HL-60/S4 treated with phorbol 12-myristate 13-acetate at 8.2 ng/mL for 4 days and 3 days (cell line): ENCODE results near the gene TRMT44.
"Not testable (repeated sequence)": the region's sequence is repeated elsewhere in the genome, so short reads cannot be mapped to it uniquely, and the experiment has no call there.

Source experiments
- in situ Hi-C: fragments of 300-500 bp; cut with MboI; formaldehyde crosslinking; loops from 2 replicates; pipeline ENCODE4 v1.15.0; 2022; ENCODE audit warnings: low sequenced_read_pairs

TRMT44 gene

DNA sequence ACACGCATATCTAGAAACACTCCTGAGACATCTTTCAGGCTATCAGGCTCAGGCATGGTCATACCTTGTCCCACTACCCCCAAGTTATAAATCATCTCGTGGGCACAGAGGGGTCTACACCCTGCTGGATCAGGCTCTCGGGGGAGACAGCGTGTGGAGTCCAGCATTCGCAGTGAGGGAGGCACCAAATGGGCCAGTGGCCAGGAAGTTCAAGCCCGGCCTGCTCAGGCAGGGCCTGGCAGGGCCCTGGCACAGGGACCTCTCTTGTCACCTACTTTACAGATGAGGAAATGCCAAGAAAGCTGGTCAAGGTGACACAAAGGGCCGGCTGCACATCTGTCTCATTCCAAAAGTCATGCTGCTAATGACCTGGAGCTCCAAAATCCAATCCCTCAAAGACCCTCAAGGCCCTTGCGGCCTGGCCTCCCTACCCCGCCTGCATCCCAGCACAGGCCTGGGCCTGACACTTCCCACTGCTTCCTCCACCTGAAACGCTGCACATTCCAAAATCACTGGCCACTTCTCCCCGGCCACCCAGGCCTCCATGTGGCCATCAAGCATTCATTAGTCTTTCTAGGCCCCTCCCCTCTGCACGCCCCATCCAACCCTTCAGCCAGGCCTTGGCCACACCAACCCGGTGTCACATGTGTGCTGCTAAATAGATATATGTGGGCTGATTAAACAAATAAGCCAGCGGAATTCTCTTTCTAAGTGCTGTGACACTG is 35.6 kb upstream of the TRMT44 start:
- in situ Hi-C loops, result loop anchor here (10.0 kb wide), 1 partner anchor 160 kb away; no protein-coding TSS in a partner anchor

DNA sequence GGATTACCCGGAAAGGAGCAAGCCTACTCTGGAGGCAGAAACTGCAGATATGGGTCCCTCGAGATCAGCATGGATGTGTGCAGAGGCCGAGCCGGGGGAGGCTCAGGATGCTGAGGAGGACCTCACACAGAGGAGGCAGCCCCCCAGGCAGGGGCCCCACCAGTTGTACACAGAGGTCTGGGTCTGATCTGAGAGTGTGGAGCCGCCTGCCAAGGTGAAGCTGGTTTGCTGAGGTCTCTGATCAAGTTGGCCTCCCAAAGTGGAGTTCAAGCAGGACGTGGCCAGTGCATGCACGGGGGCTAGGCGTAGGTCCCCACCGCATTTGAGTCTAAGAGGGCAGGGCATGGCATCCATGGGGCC is 35.1 kb upstream of the TRMT44 start:
- in situ Hi-C loops, result loop anchor here (10.0 kb wide), 1 partner anchor 161 kb away; no protein-coding TSS in a partner anchor

DNA sequence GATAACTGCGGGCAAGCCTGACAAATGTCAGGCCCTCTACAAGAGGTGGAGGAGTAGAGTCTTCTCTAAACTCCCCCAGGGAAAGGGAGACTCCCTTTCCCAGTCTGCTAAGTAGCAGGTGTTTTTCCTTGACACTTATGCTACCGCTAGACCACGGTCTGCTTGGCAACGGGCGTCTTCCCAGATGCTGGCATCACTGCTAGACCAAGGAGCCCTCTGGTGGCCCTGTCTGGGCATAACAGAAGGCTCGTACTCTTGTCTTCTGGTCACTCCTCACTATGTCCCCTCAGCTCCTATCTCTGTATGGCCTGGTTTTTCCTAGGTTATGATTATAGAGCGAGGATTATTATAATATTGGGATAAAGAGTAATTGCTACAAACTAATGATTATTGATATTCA is 33.7 kb upstream of the TRMT44 start:
- in situ Hi-C loops, result loop anchor here (10.0 kb wide), 1 partner anchor 162 kb away; no protein-coding TSS in a partner anchor

DNA sequence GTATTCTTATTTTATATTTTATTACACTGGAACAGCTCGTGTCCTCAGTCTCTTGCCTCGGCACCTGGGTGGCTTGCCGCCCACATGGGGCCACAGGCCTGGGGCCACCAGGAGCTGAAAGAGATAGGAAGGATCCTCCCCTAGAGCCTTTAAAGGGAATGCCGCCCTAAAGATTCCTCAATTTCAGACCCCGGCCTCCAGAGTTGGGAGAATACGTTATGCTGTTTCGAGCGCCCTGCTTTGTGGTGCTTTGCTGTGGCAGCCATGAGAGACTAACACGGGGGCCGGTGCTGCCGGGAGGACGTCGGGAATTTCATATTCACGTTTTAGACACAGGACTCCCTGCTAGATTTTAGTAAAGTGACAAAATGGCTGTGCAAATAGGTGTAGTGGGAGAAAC is 33.3 kb upstream of the TRMT44 start:
- in situ Hi-C loops, result loop anchor here (10.0 kb wide), 1 partner anchor 163 kb away; no protein-coding TSS in a partner anchor

DNA sequence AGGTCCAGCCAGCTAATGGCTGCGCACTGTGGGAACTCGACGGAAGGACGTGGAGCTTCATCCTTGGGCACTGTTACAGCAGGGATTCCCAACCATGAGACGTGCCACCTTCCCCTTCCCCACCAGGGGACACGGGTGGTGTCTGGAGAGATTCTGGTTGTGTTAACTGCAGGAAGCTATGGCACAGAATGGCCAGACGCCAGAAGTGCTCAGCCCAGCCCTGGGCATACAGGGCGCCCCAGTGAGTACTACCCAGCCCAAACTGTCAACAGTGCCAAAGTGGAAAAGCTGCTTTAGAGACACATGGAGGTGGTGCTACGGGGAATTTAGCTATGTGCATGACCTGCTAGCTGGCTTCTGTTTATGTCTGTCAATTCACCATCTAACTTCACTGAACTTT is 32.8 kb upstream of the TRMT44 start:
- in situ Hi-C loops, result loop anchor here (10.0 kb wide), 1 partner anchor 163 kb away; no protein-coding TSS in a partner anchor

DNA sequence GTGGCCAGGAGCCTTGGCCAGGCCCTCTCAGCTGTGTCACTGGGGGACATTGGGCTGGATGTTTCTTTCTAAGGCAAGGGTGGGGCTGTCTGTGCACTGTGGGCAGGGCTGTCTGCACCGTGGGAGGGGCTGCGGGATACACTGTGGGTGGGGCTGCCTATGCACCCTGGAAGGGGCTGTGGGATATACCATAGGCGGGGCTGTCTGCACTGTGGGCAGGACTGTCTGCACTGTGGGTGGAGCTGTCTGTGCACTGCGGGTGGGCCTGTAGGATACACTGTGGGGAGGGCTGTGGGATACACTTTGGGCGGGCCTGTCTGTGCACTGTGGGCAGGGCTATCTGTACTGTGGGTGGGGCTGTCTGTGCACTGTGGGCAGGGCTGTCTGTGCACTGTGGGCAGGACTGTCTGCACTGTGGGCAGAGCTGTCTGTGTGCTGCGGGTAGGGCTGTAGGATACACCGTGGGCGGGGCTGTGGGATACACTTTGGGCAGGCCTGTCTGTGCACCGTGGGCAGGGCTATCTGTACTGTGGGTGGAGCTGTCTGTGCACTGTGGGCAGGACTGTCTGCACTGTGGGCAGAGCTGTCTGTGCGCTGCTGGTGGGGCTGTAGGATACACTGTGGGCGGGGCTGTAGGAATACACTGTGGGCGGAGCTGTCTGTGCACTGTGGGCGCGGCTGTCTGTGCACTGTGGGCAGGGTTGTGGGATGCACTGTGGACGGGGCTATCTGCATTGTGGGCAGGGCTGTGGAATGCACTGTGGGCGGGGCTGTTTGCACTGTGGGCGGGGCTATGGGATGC is 31.1 kb upstream of the TRMT44 start:
- in situ Hi-C loops, result loop anchor here (10.0 kb wide), 1 partner anchor 165 kb away; no protein-coding TSS in a partner anchor

DNA sequence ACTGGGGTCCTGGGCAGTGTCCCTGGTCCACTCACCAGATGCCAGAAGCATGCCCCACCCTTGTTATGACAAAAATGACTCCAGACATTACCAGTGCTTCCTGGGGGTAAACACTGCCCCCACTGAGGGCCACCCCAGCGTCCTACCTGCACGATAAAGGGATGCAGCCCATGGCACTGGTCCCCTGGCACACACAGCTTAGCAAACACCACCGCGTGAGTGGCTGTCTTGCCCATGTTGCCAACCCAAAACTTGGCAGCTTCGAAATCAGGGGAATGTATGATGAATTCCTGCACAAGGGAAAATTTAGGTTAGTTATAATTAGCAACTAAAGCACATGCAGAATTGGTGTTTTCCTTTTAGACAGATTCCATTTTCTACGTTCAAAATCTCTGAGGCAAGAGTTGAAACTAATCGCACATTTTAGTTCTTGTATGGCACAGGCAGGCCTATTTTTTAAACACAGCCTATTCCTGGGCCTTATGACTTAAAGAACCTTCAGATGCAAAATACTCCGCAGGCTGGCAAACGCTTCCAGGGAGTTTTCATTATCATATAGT is 30.4 kb upstream of the TRMT44 start:
- in situ Hi-C loops, result no loop called here

DNA sequence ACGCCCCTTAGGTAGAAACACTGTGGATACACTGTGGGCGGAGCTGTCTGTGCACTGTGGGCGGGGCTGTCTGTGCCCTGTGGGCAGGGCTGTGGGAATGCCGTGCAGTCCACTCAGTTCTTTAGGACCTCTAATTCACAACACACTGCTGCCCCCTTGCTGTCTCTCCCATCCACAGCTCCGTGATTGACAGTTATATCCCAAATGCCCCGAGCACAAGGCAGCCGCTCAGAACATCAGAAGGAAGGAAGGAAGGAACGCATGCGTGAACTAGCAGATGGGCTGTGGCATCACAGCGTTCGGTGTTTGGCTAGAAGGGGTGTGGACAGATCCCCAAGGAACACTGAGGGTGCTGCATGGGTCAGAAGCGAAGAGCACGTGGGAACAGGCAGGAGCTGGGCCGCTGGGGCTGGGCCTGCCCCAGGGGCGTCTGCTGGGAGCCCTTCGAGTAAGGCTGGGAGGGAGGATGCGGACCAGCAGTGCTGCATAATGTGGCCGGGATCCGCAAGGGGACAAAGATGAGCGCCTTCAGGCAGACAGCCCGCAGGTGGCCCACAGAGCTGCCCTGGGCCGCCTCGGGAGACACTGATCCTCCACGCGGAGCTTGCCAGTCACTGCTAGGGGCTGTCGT is 29.8 kb upstream of the TRMT44 start:
- in situ Hi-C loops, result no loop called here

DNA sequence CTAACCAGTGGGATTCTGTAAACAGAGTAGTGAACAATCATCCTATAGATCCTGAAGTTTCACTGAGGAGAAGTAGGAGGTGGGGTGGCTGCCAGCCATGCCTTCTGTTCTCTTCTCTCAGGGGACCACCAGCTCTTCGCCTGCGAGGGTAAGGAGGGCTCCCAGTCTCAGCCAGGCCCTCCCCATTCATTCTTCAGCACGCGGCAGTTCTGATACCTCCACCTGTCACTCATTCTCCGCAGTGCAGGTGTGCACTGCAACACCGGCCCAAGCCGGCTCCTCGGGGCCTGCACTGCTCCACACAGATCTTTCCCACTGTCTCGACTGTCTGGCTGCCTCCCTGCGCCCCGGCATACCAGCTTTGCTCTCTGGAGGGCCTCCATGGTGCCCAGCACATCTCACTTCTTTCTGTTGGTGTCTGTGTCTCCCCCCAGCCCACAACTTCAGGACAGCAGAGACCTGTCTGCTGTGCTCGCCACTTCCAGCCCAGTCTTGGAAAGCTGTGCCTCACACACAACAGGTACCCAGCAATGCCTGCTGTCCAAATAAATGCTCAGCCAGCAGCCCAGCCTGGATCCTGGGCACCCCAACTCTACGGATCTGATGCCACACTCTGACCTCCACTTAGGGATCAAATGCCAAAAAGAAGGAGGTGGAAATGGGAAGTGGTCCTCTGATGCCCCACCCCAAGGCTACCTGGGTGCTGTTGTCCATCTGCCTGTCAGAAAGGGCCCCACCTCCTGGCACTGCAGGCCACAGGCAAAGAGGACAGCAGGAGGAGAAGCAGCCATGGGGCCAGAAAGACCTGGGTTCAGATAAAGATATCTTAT is 29.0 kb upstream of the TRMT44 start:
- in situ Hi-C loops, result no loop called here

DNA sequence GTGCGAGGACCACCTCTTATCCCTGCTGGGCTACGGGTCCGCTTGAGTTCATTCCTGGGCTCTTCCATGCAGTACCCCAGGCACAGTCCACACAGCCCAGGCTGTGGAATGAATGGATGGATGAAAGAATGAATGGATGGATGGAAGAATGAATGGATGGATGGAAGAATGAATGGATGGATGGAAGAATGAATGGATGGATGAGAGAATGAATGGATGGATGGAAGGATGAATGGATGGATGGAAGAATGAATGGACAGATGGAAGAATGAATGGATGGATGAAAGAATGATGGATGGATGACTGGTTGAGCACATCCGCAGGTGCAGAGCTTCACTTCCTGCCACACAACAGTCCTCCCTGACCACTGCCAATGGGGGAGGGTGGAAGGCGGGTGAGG is 28.3 kb upstream of the TRMT44 start:
- in situ Hi-C loops, result no loop called here

DNA sequence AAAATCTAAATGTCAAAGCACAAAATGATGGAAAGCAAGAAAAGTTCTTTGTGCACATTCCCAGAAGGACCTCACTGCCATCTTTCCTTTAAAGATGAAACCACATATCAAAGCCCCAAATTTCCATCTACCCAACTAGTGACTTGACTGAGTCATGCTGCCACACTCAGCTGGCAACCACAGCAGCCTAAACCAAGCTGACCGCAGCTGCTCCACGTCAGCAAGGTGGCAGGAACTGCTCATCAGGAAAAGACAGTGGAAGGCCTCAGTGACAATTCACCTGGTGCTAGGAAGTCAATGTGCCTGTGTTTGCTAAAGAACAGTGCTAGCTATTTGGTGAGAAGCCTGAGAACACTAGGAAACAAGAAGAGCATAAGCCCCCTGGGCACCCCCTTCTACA is 26.2 kb upstream of the TRMT44 start:
- in situ Hi-C loops, result no loop called here

DNA sequence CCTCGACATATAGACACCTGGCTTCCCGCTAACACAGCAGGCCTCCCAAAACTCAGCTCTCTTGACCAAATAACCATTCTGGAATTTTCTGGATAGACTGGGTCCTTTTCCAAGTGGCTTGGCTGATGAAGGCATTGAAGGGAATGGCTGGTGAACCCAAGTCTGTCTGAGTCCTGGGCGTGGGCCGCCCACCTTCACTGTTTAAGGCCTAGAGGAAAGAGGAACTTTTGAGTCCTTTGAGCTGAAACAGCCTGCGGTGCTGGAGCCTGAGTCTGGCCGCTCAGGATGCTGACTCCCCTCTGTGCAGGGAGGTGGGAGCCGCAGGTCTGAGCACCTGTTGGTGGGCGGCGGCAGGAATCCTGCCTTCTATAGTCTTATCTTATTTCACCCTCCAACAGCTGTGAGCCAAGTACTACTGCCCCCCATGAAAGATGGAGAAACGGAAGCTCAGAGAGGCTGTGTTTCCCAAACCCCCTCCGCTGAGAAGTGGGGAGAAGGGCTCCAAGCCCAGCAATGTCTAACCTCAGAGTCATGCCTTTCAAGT is 23.4 kb upstream of the TRMT44 start:
- in situ Hi-C loops, result no loop called here

DNA sequence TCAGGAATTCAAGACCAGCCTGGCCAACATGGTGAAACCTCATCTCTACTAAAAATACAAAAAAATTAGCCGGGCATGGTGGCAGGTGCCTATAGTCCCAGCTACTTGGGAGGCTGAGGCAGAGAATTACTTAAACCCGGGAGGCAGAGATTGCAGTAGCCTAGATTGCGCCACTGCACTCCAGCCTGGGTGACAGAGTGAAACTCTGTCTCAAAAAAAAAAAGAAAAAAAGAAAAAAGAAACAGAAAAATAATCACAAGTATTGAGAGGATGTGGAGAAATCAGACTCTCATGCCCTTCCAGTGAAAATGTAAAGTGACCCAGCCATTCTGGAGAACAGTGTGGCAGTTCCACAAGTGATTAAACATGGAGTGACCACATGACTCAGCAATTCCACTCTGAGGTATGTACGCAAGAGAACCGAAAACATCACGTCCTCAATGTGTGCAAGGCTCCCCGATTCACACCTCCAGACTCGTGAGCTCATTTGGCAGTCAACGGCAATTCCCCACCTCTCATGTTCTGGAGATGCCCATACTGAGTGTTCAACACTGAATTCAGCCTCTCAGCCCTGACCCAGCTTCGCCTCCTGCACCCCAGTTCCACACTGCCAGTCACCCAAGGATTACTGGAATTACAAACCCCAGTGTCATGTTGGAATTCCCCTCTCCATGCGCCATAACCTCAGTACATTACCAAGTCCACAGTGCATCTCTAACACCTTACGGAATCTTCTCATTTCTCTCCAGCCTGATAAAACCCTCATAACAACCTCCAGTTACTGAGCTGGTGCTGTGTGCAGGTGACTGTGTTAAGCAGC is 21.1 kb upstream of the TRMT44 start:
- in situ Hi-C loops, result no loop called here

DNA sequence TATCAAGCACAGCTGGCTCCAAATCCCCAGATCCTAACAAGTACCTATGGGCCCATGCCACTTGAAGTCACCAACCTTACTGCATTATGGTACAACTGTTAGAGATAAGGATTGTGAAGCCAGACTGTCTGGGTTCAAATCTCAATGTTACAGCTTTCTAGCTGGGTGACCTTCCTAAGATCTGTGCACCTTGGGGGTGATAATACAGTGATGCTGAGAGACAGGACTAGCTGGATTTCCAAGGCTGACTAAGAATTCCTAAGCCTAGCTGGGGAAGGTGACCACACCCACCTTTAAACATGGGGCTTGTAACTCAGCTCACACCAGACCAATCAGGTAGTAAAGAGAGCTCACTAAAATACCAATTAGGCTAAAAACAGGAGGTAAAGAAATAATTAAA is 20.4 kb upstream of the TRMT44 start:
- in situ Hi-C loops, result not testable (repeated sequence)

DNA sequence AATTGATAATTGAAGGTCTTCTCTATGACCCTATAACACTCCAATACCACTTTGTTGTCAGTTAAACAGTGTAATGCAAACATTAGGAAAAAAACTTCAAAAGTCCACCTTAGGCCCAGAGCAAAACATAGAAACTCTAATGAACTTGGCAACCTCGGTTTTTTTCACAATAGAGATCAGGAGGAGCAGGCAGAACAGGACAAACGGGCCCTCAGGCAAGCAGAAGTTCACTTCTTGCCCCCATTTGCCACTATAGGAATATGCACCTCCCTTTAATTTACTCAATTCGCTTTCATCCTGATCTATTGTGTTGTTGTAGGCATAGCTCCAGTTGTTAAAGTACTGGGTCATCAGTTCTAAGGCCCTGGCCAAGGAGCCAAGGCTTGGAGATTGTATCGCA is 18.2 kb upstream of the TRMT44 start:
- in situ Hi-C loops, result no loop called here

DNA sequence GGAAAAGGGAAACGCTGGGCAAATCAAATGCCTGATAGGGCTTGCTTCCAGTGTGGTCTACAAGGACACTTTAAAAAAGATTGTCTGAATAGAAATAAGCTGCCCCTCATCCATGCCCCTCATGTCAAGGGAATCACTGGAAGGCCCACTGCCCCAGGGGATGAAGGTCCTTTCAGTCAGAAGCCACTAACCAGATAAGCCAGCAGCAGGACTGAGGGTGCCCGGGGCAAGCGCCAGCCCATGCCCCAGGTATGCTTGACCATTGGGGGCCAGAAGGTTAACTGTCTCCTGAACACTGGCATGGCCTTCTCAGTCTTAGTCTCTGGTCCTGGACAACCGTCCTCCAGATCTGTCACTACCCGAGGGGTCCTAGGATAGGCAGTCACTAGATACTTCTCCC is 17.8 kb upstream of the TRMT44 start:
- in situ Hi-C loops, result no loop called here

DNA sequence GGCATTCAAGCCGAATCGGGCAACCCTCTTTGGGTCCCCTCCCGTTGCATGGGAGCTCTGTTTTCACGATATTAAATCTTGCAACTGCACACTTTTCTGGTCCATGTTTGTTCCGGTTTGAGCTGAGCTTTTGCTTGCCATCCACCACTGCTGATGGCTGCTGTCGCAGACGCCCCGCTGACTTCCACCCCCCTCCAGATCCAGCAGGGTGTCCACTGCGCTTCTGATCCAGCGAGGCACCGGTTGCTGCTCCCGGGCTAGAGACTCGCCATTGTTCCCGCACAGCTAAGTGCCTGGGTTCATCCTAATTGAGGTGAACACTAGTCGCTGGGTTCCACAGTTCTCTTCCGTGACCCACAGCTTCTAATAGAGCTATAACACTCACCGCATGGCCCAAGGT is 13.3 kb upstream of the TRMT44 start:
- in situ Hi-C loops, result no loop called here

DNA sequence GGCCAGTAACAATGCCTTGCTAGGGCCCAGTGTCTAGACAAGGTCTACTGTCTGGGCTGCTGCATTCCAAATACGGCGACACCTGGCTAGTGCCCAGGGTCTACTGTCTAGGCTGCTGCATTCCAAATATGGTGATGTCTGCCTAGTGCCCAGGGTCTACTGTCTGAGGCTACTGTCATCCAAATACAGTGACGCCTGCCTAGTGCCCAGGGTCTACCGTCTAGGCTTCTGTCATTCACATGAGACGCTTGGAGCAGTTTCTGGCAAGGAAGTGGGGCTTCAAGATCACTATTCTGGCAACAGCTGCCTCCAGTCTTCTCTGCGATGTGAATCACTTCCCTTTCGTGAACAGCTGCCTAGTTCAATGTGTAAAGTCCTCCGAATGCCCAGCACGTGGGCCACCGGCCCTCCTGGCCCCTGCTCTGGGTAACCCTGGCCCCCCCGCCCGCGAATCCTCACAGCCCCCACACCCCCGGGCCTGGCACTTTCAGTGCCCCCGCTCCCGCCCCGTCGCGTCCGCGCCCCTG is 12.8 kb upstream of the TRMT44 start:
- in situ Hi-C loops, result no loop called here
